Small intestine (tissue), 7 donors: ENCODE measurements around the gene HNRNPAB. TPM values are rescaled to one million over a fixed set of nuclear protein-coding genes. Genes with fewer than 3 reads are reported as not detected.

Experiments
- DNase-seq, 2 donors: peaks; one replicate each; pipeline versions ENCODE4 v3.0.0 to v3.0.0-alpha.2; 2013
- FAIRE-seq: peaks from 2 replicates; lab custom pipeline; 2012; peaks lifted over from hg19 to GRCh38; lab: Jason Lieb, UNC
- H3K27ac ChIP-seq, 3 donors: one replicate each; pipeline ENCODE4 v1.5.1; 2013; ENCODE audit warnings: low read length in 2 of 3, mild to moderate bottlenecking in 2 of 3, control low read depth in 1 of 3, inconsistent platforms in 1 of 3, low read depth in 1 of 3, moderate library complexity in 1 of 3
- H3K27me3 ChIP-seq, 3 donors: one replicate each; pipeline ENCODE4 v1.6.1; 2013; ENCODE audit warnings: low read length in 3 of 3, inconsistent platforms in 1 of 3; ENCODE audit not compliant: control insufficient read depth in 3 of 3, insufficient read depth in 3 of 3
- H3K36me3 ChIP-seq, 3 donors: one replicate each; pipeline ENCODE4 v1.6.1; 2013; ENCODE audit warnings: low read length in 3 of 3, inconsistent platforms in 1 of 3, low read depth in 1 of 3, mild to moderate bottlenecking in 1 of 3, moderate library complexity in 1 of 3; ENCODE audit not compliant: control insufficient read depth in 3 of 3, insufficient read depth in 2 of 3
- H3K4me1 ChIP-seq, 3 donors: one replicate each; pipeline ENCODE4 v1.6.1; 2013; ENCODE audit warnings: low read length in 2 of 3, inconsistent platforms in 1 of 3, low read depth in 1 of 3, mild to moderate bottlenecking in 1 of 3, moderate library complexity in 1 of 3; ENCODE audit not compliant: control insufficient read depth in 3 of 3, insufficient read depth in 2 of 3
- H3K4me3 ChIP-seq, 3 donors: one replicate each; pipeline ENCODE4 v1.5.1; 2013; ENCODE audit warnings: low read length in 3 of 3, control low read depth in 1 of 3, inconsistent platforms in 1 of 3, low read depth in 1 of 3, mild to moderate bottlenecking in 1 of 3, moderate library complexity in 1 of 3
- H3K9me3 ChIP-seq, 2 donors: one replicate each; pipeline ENCODE4 v1.6.1; 2013; ENCODE audit warnings: low read depth in 1 of 2, low read length in 1 of 2; ENCODE audit not compliant: control insufficient read depth in 2 of 2, insufficient read depth in 1 of 2
- WGBS, 3 donors: extraction: QIAGEN DNeasy Blood & Tissue Kit; methylation state at CpG; one replicate each; pipeline ENCODE4 v1.1.7; 2013; 5-methylcytosine and 5-hydroxymethylcytosine counted together
- polyA plus RNA-seq, 4 donors: library from polyadenylated mRNA; stranded (reverse) in 3 of 4; unstranded in 1 of 4; fragments of 200-250 nt in 3 of 4; fragments of 120-200 nt in 1 of 4; gene quantifications; one replicate each; pipeline versions ENCODE4 v1.2.1 to v1.2.3, GENCODE V29; 2013
- donor health status: healthy with polysubstance abuse.
- donor health status: control.
- donor health status: control.
- donor health status: Bipolar disorder and iron deficiency.
- donor health status: healthy.

Gene HNRNPAB
- polyA plus RNA-seq, 4 donors, result 110 to 176 (median 160) TPM

DNA sequence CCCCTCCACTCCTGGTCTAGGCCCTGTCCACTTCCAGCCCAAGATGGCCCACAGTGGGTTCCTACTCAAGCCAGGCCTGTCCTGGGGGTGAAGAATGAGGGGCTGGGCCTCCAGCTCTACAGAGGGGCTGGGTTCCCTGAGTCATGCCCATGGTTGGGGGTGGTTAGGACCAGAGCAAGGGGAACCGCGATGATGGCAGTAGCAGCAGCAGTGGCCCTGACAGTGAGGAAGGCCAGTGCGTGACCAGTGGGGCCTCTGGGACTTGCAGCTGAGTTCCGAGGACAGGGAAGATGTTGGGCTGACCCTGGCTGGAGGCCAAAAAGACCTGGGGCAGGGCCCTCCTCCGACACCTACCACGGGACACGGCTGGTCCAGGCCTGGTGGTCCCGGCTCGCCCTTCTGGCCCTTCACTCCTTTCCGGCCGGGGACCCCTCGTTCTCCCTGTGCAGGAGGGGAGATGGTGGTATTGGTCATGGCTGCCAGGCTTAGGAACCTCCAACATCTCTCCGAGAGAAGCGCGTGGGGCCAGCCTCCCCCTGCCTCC, 37.4 kb downstream of the HNRNPAB start:
- H3K4me3 ChIP-seq, result no peak overlapping the region
- H3K36me3 ChIP-seq, result no peaks in the 10 kb centered on the region
- no peak for FAIRE-seq
- H3K27ac ChIP-seq, result peak overlapping the region in 1 of 3 donors; percentile 5
- DNase-seq, result no peak
- WGBS, 3 donors, result 78 to 84% (median 84%) methylated on average over 12 to 15 of the region's 15 CpGs
- no peaks in the 10 kb centered on the region for H3K9me3 ChIP-seq
- H3K27me3 ChIP-seq, result no peaks in the 10 kb centered on the region
- H3K4me1 ChIP-seq, result peaks cover 6 to 14% (median 7%) of the 10 kb centered on the region in 3 donors

DNA sequence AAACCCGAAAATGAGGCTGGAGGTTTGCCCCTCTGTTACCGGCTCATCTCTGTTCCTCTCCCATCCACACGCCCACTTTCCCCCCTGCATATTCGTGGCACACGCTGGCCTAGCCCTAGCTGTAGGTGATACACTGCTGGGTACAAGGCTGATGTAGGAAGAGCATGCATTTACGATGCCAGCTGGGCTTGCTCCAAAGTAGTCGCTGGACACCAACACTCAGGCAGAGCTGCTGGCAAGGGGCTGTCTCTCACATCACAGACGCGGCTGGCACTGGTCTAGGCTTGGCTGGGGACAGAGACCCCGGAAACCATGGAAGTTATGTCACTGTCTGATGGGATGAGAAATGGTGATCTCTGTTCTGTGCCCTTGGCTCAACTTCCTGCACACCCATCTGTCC, 38.1 kb downstream of the HNRNPAB start:
- DNase-seq (no peak), FAIRE-seq (no peak)
- Histone ChIP-seq H3K27ac (no peak overlapping the region), H3K27me3 (no peaks in the 10 kb centered on the region), H3K4me1 (peaks cover 6 to 8% (median 6%) of the 10 kb centered on the region in 3 donors), H3K4me3 (no peak overlapping the region), H3K36me3 (no peaks in the 10 kb centered on the region), H3K9me3 (no peaks in the 10 kb centered on the region)
- WGBS, 3 donors, result 83 to 87% (median 84%) methylated on average over 10 of the region's 10 CpGs

DNA sequence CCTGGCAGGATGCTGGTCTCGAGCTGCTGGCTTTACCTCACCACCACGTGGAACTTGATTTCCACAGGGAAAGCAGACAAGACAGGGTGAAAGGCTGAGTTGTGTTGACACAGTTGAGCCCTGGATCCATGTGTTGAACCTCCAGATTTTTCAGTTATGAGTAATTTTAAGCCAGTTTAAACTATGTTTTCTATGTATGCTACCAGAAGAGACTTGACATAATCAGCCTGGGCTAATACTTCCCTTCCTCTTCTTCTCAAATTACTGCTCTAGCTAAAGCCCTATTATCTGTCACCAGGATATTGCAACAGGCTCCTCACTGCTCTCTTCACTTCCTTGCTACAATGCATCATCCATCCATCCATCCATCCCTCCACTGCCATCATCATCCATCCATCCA, 40.2 kb downstream of the HNRNPAB start:
- DNase-seq, result no peak
- FAIRE-seq, result no peak
- Histone ChIP-seq H3K27me3 (no peaks in the 10 kb centered on the region), H3K9me3 (no peaks in the 10 kb centered on the region), H3K4me1 (peaks cover 0 to 4% (median 2%) of the 10 kb centered on the region in 3 donors), H3K36me3 (no peaks in the 10 kb centered on the region), H3K4me3 (no peak overlapping the region), H3K27ac (no peak overlapping the region)
- WGBS, 3 donors, result 79 to 86% (median 85%) methylated on average over 2 of the region's 2 CpGs

DNA sequence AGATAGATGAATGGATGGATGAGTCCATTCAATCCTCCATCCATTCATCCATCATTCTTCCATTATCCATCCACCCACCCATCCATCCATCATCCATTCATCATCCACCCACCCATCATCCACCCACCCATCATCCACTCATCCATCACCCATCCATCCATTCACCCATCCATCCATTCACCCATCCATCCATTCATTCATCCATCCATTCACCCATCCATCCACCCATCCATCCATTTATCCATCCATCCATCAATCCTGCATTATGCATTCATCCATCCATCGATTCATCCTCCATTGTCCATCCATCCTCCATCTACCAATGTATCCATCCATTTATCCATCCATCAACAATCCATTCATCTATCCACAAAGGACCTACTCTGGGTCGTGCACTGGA, 41.1 kb downstream of the HNRNPAB start:
- no peak for FAIRE-seq

DNA sequence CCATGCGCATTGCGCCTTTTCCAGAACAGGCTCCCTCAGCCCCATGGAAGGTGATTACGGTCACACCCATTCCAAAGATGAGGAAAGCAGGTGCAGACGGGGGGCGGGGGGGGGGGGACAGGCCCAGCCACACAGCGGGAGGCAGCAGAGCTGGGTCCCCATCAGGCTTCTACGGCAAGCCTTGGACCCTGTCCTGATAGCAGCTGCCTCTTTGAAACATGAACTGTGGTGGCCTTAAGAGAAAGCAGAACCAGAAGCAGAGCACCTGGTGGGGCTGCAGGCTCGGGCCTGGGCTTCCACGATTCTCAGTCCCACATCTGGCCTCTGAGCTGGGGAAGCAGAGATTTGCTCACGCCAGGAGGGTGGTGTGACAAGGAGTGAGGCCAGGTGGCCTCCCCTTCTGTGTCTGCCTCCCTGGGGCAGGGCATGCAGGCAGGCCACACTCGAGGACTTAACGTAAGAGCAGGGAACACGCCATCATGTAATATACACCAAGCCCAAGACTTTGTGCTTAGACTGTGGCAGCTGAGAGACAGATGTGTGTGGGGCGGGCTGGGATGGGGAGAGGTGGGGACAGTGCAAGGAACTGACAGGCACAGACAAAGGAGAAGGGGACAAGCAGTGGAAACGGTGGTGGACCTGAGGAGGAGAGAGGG, 42.4 kb downstream of the HNRNPAB start:
- DNase-seq (no peak), FAIRE-seq (no peak)
- H3K4me3 ChIP-seq, result no peak overlapping the region
- 24 to 64% (median 42%) methylated on average over 14 to 15 of the region's 15 CpGs for WGBS, 3 donors
- H3K27ac ChIP-seq, result no peak overlapping the region
- H3K27me3 ChIP-seq, result no peaks in the 10 kb centered on the region
- no peaks in the 10 kb centered on the region for H3K36me3 ChIP-seq
- no peaks in the 10 kb centered on the region for H3K9me3 ChIP-seq
- peaks cover 0 to 4% (median 2%) of the 10 kb centered on the region in 3 donors for H3K4me1 ChIP-seq

More for the DNA sequence above, 41.1 kb downstream of the HNRNPAB start:
- Histone ChIP-seq H3K9me3 (no peaks in the 10 kb centered on the region), H3K27me3 (no peaks in the 10 kb centered on the region), H3K36me3 (no peaks in the 10 kb centered on the region), H3K4me1 (peaks cover 0 to 4% (median 2%) of the 10 kb centered on the region in 3 donors), H3K27ac (no peak overlapping the region), H3K4me3 (no peak overlapping the region)
- DNase-seq, result no peak
- 87 to 94% (median 94%) methylated on average over 2 of the region's 2 CpGs for WGBS, 3 donors

DNA sequence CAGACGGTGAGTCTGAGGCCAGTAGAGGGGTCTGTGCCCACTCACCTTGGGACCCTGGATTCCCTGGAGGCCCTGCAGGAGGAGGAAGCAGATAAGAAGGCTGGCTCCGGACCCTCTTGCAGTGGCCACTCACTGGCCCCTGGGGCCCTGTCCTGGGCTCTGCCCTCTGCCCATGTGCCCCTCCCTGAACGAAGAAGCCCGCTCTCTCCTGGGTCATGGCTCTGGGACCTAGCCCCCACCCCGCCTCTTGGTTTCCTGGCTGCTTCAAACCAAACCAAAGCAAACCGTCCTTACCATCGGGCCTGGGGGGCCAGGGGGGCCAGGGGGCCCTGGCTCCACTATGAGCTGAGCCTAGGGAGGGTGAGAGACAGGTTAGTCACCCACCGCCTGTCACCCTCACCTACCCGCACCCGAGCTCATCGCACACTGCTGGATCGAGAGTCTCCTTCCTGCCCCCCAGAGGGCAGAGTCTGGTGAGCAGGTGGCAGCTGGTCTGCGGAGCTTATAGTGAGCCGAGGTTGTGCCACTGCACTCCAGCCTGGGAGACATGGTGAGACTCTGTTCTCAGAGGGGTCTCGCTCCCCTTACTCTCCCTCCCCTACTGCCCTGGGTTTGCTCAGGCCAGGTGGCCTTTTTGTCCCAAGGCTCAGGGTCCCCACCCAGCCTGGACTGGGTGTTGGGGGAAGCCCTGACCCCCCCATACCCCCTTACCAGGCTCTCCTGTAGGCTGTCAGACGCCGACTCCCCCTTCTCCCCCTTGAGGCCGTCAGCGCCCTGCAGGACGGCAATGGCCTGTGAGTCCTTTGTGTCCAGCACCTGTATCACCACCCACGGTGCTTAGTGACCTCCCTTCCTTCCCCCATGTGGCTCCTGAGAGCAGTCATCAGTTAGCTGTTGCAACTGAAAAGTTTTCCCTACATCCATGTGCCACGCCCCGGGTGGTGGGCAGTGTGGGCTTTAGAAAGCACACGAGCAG, 43.4 kb downstream of the HNRNPAB start:
- H3K27ac ChIP-seq, result no peak overlapping the region
- no peak for DNase-seq
- no peaks in the 10 kb centered on the region for H3K27me3 ChIP-seq
- peaks cover 0 to 4% (median 2%) of the 10 kb centered on the region in 3 donors for H3K4me1 ChIP-seq
- H3K9me3 ChIP-seq, result no peaks in the 10 kb centered on the region
- WGBS, 3 donors, result 45 to 68% (median 54%) methylated on average over 23 to 24 of the region's 24 CpGs
- no peaks in the 10 kb centered on the region for H3K36me3 ChIP-seq
- no peak overlapping the region for H3K4me3 ChIP-seq
- FAIRE-seq, result no peak

DNA sequence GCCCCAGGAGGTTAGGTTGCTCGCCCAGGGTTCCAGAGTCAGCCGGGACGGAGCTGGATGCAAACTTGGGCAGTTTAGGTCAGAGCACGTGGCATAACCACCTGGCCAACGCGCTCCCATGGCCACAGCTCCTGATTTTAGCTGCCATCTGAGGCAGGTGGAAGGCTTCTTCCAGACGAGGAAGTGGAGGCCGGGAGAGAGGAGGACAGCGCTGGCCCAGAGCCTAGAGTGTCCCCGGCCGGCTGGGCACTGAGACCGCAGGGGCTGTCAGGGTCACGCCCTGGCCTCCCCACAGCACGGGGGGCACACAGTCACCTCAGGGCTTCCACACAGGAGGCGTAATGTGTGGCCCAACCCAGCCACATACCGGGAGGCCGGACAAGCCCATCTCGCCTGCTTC, 44.4 kb downstream of the HNRNPAB start:
- no peaks in the 10 kb centered on the region for H3K9me3 ChIP-seq
- no peak for DNase-seq
- no peaks in the 10 kb centered on the region for H3K27me3 ChIP-seq
- no peak for FAIRE-seq
- WGBS, 3 donors, result 85 to 91% (median 89%) methylated on average over 16 to 18 of the region's 18 CpGs
- no peaks in the 10 kb centered on the region for H3K36me3 ChIP-seq
- H3K4me3 ChIP-seq, result no peak overlapping the region
- no peak overlapping the region for H3K27ac ChIP-seq
- peaks cover 0 to 4% (median 2%) of the 10 kb centered on the region in 3 donors for H3K4me1 ChIP-seq
